Measurements from ENCODE around the gene ADCY7.
"Not testable (repeated sequence)": the region's sequence is repeated elsewhere in the genome, so short reads cannot be mapped to it uniquely, and the experiment has no call there.

Gene ADCY7

DNA sequence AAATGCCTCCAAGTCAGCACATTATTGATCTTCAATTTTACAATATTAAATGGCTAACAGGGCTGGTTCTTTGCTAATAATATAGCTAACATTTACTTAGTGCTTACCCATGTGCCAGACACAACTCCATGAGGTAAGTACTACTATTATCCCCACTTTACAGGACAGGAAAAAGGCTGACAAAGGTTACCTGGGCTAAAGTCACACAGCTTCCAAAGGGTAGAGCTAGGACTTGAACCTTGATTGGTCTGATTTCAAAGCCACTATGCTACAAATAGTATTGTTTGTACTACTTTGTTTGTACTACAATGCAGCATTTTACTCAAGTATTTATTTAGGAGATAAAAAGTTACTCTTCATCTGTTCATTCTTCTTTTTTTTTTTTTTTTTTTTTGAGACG lies 70.5 kb downstream of the ADCY7 start:
- no peak for DNase-seq (ENCODE audit: low spot score)

- DNase-seq (ENCODE audit: low spot score), result no peak
These were observed 72.2 kb downstream of the ADCY7 start for GRCh38 chr16:50338371-50339231.

GRCh38 chr16:50340578-50340977 lies 74.2 kb downstream of the ADCY7 start:
- DNase-seq (ENCODE audit: low spot score), result no peak

DNA sequence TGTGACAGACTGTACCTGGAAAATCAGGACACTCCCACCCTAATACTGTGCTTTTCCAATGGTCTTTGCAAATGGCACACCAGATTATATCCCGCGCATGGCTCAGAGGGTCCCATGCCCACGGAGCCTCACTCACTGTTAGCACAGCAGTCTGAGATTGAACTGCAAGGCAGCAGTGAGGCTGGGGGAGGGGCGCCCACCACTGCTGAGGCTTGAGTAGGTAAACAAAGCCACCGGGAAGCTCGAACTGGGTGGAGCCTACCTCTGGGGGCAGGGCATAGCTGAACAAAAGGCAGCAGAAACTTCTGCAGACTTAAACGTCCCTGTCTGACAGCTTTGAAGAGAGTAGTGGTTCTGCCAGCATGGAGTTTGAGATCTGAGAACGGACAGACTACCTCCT lies 77.2 kb downstream of the ADCY7 start:
- not testable (repeated sequence) for DNase-seq (ENCODE audit: low spot score)

- DNase-seq (ENCODE audit: low spot score), result not testable (repeated sequence)
These were observed 78.9 kb downstream of the ADCY7 start for GRCh38 chr16:50345210-50345609.

GRCh38 chr16:50351116-50351515 lies 84.8 kb downstream of the ADCY7 start:
- no peak for DNase-seq (ENCODE audit: low spot score)

DNA sequence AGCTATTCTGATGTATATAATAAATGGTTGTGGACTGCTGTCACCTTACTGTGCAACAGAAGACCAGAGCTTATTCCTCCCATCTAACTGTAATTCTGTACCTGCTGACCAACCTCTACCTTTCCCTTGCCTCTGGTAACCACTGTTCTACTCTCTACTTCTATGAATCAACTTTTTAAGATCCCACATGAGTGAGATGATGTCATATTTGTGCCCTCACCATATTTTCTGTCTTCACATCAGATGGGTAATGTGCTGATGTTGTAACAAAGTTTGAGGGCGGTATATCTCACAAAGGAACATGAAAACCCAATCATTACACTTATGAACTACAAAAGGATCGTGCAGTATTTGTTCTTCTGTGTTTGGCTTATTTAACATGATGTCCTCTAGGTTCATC lies 85.6 kb downstream of the ADCY7 start:
- no peak for DNase-seq (ENCODE audit: low spot score)

DNA sequence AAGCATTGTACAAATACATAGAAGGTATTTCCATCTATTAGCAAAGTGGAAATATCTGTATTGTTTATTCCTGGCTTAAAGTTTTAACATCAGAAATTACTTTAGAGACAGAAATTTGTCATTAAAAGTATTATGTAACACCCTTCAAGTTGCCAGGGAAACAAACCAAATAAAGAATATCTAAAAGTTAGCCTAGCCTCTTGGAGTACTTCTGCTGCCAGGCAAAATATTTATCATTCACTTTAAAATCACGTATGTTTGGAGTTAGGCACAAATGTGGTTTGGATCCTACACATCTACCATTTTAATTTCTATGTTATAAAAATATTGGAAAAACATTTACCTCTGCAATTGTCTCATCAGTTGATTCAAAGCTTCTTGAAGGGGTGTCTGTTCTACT lies 87.7 kb downstream of the ADCY7 start:
- no peak for DNase-seq (ENCODE audit: low spot score)

DNA sequence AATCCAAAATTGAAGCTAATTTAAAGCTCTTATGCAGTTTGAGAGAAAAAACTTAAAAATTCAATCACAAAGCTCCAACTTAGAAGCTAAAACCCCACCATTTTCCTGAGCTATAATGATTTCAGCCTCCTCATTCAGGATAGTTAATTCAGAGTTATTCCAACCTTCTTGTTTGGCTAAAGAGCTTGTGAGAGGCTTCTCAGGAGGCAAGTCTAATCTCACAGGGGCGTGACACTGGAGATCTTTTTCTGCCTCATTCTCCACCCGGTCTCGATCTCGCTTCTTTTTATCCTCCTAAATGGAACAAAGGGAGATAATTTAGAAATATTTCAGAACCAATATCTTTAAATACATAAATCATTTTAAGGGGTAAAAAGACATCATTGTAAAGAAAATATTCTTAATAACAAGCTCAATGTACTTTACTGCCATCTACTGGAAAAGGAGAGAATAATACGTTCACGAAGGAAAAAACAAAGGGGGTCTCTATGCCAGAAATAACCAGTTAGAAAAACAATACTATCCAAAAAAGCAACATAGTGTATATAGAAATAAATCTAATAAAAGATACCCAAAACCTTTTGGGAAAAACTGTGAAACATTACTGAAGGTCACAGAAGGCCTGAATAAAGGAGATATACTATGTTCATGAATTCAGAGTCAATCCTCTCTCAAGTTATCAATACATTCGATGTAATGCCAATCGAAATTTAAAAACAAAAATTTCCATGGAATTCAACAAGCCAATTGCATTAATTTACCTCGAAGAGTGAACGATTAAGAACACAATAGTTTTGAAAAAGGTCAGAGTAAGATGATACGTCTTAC lies 88.5 kb downstream of the ADCY7 start:
- DNase-seq (ENCODE audit: low spot score), result no peak

- DNase-seq (ENCODE audit: low spot score), result no peak
These were observed 93.3 kb downstream of the ADCY7 start for GRCh38 chr16:50359626-50360025.

GRCh38 chr16:50360033-50360778 lies 93.9 kb downstream of the ADCY7 start:
- DNase-seq (ENCODE audit: low spot score), result no peak

- no peak for DNase-seq (ENCODE audit: low spot score)
These were observed 94.4 kb downstream of the ADCY7 start for GRCh38 chr16:50360779-50361178.

GRCh38 chr16:50363656-50364055 lies 97.3 kb downstream of the ADCY7 start:
- DNase-seq (ENCODE audit: low spot score), result no peak

DNA sequence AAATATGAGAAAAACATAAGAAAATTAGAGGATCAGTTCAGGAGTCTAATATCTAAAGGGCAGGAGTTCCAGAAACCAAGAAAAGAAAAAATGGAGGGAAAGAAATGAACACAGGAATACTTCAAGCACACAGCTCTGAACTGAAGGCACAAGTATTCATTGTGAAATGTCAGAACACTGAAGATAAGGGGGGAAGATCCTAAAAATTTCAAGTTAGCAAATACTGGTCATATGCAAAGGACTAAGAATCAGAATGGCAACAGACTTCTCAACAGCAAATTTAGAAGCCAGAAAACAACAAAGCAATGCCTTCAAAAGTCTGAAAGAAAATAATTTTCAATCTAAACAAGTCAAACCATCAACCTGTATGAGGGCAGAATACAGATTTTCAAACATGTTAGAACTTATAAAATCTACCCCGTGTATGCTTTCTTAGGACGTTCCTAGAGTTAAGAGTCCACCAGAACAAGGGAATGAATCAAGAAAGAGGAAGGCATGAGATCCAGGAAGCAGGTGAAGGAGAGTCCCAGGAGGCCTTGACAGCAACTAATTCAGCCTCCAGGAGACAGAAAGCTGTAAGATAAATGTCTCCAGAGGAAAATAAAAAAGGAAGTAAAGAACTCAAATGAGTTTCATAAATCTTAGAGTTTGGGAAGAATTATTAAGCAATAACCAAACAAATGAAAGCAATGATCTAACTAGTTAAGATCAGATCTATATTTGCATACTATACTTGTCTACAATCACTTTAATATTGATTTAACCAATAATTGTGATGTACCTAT lies 99.6 kb downstream of the ADCY7 start:
- no peak for DNase-seq (ENCODE audit: low spot score)

All from putamen (tissue), 1 donor.